H1 (cell line): Measurements from ENCODE around the gene MTR. TPM values are rescaled to one million over a fixed set of nuclear protein-coding genes. Genes with fewer than 3 reads are reported as not detected.

Experiments
- CHD1 ChIP-seq: IDR thresholded peaks from 2 replicates; pipeline ENCODE4 v1.6.1; 2012; ENCODE audit warnings: low read depth, low read length, improper control_type of control experiment
- CTCF ChIP-seq, 3 experiments: IDR thresholded peaks; 1 replicate in 2 of 3; 2 replicates in 1 of 3; pipeline versions ENCODE4 v1.5.1 to v1.6.1; 2011; ENCODE audit warnings: low read length in 3 of 3, mild to moderate bottlenecking in 3 of 3, inconsistent platforms in 2 of 3, low read depth in 1 of 3, moderate library complexity in 1 of 3; ENCODE audit not compliant: insufficient read depth in 1 of 3; ENCODE audit errors: control extremely low read depth in 1 of 3
- KDM5A ChIP-seq: fragments of 200-600 bp; IDR thresholded peaks from 2 replicates; pipeline ENCODE4 v1.7.1; 2012; ENCODE audit warnings: mild to moderate bottlenecking, low read length, inconsistent platforms, mixed read lengths
- NANOG ChIP-seq: IDR thresholded peaks from 2 replicates; pipeline ENCODE4 v1.6.1; 2011; ENCODE audit warnings: low read length, low read depth, mild to moderate bottlenecking, inconsistent platforms; ENCODE audit not compliant: insufficient read depth, poor library complexity, severe bottlenecking
- TAF7 ChIP-seq: optimal IDR thresholded peaks from 2 replicates; pipeline ENCODE3; 2011; ENCODE audit warnings: low read depth, mild to moderate bottlenecking, inconsistent platforms, low read length, moderate library complexity, borderline replicate concordance
- polyA plus RNA-seq, 7 experiments: library from polyadenylated mRNA; depleted of rRNA in 3 of 7; stranded (reverse) in 5 of 7; unstranded in 2 of 7; fragments of >200 nt in 5 of 7; fragments of 200-250 nt in 2 of 7; gene quantifications; 1 replicate in 5 of 7; 2 replicates in 1 of 7; 4 replicates in 1 of 7; pipeline versions ENCODE4 v1.2.1 to v1.2.3, GENCODE V29; 2011 to 2013; ENCODE audit warnings: missing spikeins in 2 of 7, mixed read lengths in 2 of 7
- total RNA-seq: library from RNA; stranded (reverse); fragmentation: NEBNext Ultra II Directional; extraction: Animal tissue kit (Norgen Biotek cat#: 25700); gene quantifications from 2 replicates; pipeline ENCODE4 v1.2.1, GENCODE V29; 2021
- TF ChIP-seq, protein P1 (sequence below): IDR thresholded peaks from 2 replicates; pipeline ENCODE4 v1.6.1; 2011; ENCODE audit warnings: low read depth, mild to moderate bottlenecking, low read length; ENCODE audit not compliant: insufficient read depth

The MTR gene
- total and polyA plus RNA-seq, 2 of the 8 experiments (the other 6 are each of a cell fraction or from before 2014, with no cell fraction given): 4.8 to 27.4 TPM

DNA sequence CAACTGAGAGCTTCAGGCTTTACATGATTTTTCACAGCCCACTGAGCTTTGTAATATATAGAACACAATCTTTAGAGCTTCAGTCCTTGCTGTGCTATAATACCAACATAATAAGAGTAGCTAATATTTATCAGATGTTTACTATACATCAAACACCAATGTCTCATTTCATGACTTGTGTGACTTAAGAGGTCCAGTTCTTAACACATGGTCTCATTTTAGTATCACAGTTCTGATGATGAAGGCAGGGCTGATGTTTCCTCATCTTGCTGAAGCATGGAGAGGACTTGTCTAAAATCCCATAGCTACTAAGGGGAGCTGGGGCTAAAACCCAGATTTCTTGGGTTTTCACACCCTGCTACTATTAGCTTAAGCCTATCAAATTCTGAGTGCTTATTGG, 5.5 kb downstream of the MTR start (continued):
- no peak for TF ChIP-seq CTCF (IDR thresholded peaks at IDR 0.05; ENCODE audit: control extremely low read depth in 1 of 3, insufficient read depth in 1 of 3, low read depth in 1 of 3, low read length in 3 of 3)
- TF ChIP-seq NANOG: no peak
- no peak for TF ChIP-seq CHD1
- TF ChIP-seq KDM5A: no peak
- TF ChIP-seq, protein P1, sequence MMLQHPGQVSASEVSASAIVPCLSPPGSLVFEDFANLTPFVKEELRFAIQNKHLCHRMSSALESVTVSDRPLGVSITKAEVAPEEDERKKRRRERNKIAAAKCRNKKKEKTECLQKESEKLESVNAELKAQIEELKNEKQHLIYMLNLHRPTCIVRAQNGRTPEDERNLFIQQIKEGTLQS: no peak
- TF ChIP-seq TAF7: no peak
- TF ChIP-seq, all 59 proteins: peak for 0
